Amygdala (tissue), 56 donors: ENCODE measurements around the gene HMGB2.

Experiments
- DNase-seq, 56 donors: peaks; one replicate each; lab custom pipeline; 2025; lab: John Stamatoyannopoulos, UW

The HMGB2 gene

DNA sequence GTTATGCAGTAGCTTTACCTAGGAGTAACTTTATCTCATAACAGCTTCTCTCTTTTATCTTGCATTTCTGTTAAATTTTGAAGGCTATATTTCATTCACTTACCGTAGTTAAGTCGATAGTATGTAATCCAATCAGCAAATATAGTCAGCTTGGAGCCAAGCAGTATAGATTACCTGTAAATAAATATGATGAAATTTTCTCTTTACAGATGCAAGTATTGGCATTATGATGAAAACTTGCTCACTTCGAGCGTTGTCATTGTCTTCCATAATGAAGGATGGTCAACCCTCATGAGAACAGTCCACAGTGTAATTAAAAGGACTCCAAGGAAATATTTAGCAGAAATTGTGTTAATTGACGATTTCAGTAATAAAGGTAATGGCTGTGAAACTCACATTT is 42.3 kb downstream of the HMGB2 start:
- no peak for DNase-seq

DNA sequence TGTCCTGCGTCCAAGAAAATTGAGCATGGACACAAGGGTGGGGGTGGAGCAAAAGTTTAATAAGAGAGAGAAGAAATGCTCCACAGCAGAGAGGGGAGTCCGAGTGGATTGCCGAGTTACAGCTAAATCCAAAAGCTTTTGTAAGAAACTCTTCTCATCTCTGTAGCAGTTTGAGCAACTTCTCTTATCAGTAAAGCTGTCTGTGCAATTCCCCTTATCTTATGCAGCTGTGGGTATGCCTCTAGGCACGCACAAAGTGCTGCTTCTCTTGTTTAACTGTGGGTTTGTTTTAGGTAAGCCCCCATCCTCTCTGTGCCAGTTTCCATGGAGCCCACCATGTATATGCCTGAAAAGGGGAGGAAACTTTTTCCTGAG is 44.8 kb downstream of the HMGB2 start:
- DNase-seq, result no peak

DNA sequence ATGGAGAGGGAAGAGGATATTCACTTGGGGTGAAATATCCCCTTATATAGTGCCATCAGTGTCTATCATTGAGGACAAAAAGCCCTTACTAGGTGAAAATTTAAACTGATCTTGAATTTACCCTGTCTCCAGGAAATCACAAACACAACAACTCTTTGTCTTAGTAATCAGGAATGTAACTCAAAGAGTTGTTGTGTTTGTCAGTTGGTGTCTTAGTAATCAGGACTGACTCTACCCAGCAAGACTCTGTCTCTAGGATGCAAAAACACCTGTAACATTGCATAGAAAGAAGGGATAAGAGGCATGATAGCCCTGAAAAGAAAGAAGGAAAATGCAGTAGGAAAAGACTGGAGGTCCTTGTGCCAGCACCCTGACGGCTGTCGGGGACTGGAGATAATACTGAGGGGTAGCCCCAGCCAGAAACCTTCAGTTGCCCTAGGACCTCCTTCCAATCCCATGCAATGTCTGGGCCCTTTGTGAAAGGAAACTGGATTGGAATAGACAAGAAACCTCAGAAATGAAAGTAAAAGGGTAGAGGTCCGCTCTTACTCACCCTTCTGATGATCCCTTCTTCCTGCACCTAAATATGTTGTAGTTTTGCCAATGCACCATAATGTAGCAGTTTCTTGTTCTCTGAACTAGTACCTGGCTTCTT is 45.3 kb downstream of the HMGB2 start:
- no peak for DNase-seq

DNA sequence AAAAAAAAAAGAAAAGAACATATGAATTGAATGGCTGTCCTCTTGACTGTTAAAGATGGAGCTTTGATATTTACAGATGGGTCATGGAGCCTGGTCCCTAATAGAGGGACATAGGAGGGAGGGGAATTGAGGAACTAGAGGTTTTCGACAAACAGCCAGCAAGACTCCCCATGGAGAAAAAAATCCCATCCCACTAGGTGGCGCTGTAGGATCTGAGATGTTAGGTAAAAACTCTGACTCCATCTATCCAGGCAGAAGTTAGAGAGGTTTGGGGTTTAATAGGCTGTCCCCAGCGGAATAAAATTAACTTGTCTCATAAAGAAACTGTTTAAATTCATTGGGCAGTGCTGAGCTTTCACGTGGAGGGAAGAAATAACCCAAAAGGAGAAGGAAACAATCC is 45.9 kb downstream of the HMGB2 start:
- DNase-seq, result peak in 16 of 56 donors; percentile 3 to 71 (median 26)

- DNase-seq, result no peak
These were observed 46.7 kb downstream of the HMGB2 start for GRCh38 chr4:173287486-173287885.

- no peak for DNase-seq
These were observed 49.7 kb downstream of the HMGB2 start for GRCh38 chr4:173284463-173284862.

DNA sequence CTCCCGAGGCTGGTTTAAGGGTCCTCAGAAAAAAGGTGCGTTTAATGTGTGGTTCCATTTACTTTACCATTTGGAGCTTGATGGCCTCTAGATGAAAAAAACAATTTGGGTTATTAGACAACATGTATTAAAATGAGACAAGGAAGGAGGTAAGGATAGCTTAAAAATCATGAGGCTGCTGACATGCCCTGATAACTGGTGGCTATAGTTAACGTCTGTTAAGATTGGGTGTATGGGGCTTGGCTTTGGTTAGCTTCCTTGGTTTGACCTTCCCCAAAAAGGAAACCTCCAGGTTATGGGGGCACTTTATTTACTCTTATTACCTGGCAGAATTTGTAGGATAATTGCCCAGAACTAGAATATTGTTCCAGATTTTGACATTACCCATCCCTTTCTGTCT is 51.5 kb downstream of the HMGB2 start:
- DNase-seq, result no peak

DNA sequence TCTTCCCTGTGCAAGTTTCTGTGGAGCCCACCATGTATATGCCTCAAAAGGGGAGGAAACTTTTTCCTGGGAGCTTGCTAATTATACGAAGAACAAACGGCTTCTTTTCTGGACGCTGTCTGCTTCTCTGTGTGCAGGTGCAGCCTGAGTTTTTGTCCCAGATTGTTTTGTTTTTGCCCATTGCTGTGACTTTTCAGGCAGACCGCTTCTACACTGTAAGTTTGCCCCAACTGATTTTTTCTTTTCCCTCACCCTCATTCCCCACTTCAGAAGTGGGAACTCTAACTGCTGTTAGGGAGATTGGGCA is 51.9 kb downstream of the HMGB2 start:
- no peak for DNase-seq

- DNase-seq, result peak in 1 of 56 donors; percentile 2
These were observed 52.5 kb downstream of the HMGB2 start for GRCh38 chr4:173281406-173282255.
